ENCODE data around the gene GLA.

Gene GLA

GRCh38 chrX:101407748-101408531 is at the start of gene GLA, which contains the start of gene HNRNPH2:
GLA (minus strand) TSS chrX:101407925; CDS start chrX:101407903, 22 bp downstream.
HNRNPH2 (plus strand) TSS chrX:101408222; CDS start chrX:101411989, 3,767 bp downstream.
- DNase-seq (ENCODE audit: low read depth): peak; percentile 53

- no peak for DNase-seq (ENCODE audit: low read depth)
Observed at GRCh38 chrX:101452056-101452455, 44.3 kb upstream of the GLA start.

GRCh38 chrX:101450961-101451360 is 43.2 kb upstream of the GLA start:
- DNase-seq (ENCODE audit: low read depth): no peak

GRCh38 chrX:101450085-101450484 is 42.4 kb upstream of the GLA start:
- DNase-seq (ENCODE audit: low read depth): no peak

GRCh38 chrX:101449279-101449678 is 41.6 kb upstream of the GLA start:
- DNase-seq (ENCODE audit: low read depth): no peak

- no peak for DNase-seq (ENCODE audit: low read depth)
Observed at GRCh38 chrX:101442085-101442484, 34.4 kb upstream of the GLA start.

GRCh38 chrX:101430457-101431078 is 22.8 kb upstream of the GLA start:
- no peak for DNase-seq (ENCODE audit: low read depth)

GRCh38 chrX:101429934-101430333 is 22.2 kb upstream of the GLA start:
- DNase-seq (ENCODE audit: low read depth): no peak

GRCh38 chrX:101427954-101428353 is 20.2 kb upstream of the GLA start:
- no peak for DNase-seq (ENCODE audit: low read depth)

GRCh38 chrX:101419489-101419888 is 11.8 kb upstream of the GLA start:
- no peak for DNase-seq (ENCODE audit: low read depth)

GRCh38 chrX:101417981-101418841 is 10.5 kb upstream of the GLA start:
- no peak for DNase-seq (ENCODE audit: low read depth)

GRCh38 chrX:101417190-101417589 is 9.5 kb upstream of the GLA start:
- DNase-seq (ENCODE audit: low read depth): no peak

GRCh38 chrX:101416691-101417090 is 9.0 kb upstream of the GLA start:
- DNase-seq (ENCODE audit: low read depth): no peak

- no peak for DNase-seq (ENCODE audit: low read depth)
Observed at GRCh38 chrX:101415180-101416145, 7.7 kb upstream of the GLA start.

- no peak for DNase-seq (ENCODE audit: low read depth)
Observed at GRCh38 chrX:101411984-101412383, 4.3 kb upstream of the GLA start.

- DNase-seq (ENCODE audit: low read depth): no peak
Observed at GRCh38 chrX:101410461-101410860, 2.7 kb upstream of the GLA start.

GRCh38 chrX:101409043-101409442 is 1.3 kb upstream of the GLA start:
- no peak for DNase-seq (ENCODE audit: low read depth)

- no peak for DNase-seq (ENCODE audit: low read depth)
Observed at GRCh38 chrX:101408532-101408841, 762 bp upstream of the GLA start.

- no peak for DNase-seq (ENCODE audit: low read depth)
Observed at GRCh38 chrX:101407167-101407747, 468 bp downstream of the GLA start.

GRCh38 chrX:101399825-101400224 is 7.9 kb downstream of the GLA start:
- no peak for DNase-seq (ENCODE audit: low read depth)

GRCh38 chrX:101398694-101399093 is 9.0 kb downstream of the GLA start:
- DNase-seq (ENCODE audit: low read depth): no peak

All from stimulated activated CD8-positive, alpha-beta memory T cell treated with anti-CD3 and anti-CD28 coated beads, Interleukin-15, amount 100 ng/mL, for 24 hours (primary cell).